K562 (cell line): ENCODE measurements around the gene NFIL3. TPM values are rescaled to one million over a fixed set of nuclear protein-coding genes. Genes with fewer than 3 reads are reported as not detected.
A peak's percentile ranks its signal among the peaks of the same experiment; 100 is the strongest.

Experiments
- ATF2 ChIP-seq: sonication (generic); formaldehyde crosslinking; IDR thresholded peaks from 2 replicates; pipeline ENCODE4 v1.8.1; 2022; ENCODE audit warnings: missing genetic modification reagents
- CBFA2T3 ChIP-seq: fragments of 450-650 bp; IDR thresholded peaks from 2 replicates; pipeline ENCODE4 v1.6.1; 2017
- CGGBP1 ChIP-seq: fragments of 250-450 bp; sonication (Bioruptor Pico); IDR thresholded peaks from 2 replicates; pipeline ENCODE4 v1.9.0; 2021; ENCODE audit warnings: mild to moderate bottlenecking
- FOXK2 ChIP-seq, 2 experiments: fragments of 450-650 bp; IDR thresholded peaks in 1 of 2; conservative IDR thresholded peaks in 1 of 2; 2 replicates each; pipeline ENCODE4 v1.6.1; 2016; ENCODE audit warnings: low read depth in 2 of 2, mild to moderate bottlenecking in 1 of 2
- FOXM1 ChIP-seq, 2 experiments: fragments of 450-650 bp in 1 of 2; sonication (generic) in 1 of 2; formaldehyde crosslinking in 1 of 2; IDR thresholded peaks; 2 replicates each; pipeline versions ENCODE4 v1.6.1 to v1.9.0; 2017 to 2022; ENCODE audit warnings: low read depth in 2 of 2, mild to moderate bottlenecking in 2 of 2, missing genetic modification reagents in 1 of 2, moderate library complexity in 1 of 2
- GTF2E2 ChIP-seq: fragments of 200-800 bp; sonication (Bioruptor generic); IDR thresholded peaks from 2 replicates; pipeline ENCODE4 v1.6.1; 2016; ENCODE audit warnings: missing genetic modification characterization, missing compliant biosample characterization
- HLTF ChIP-seq: fragments of 450-650 bp; IDR thresholded peaks from 2 replicates; pipeline ENCODE4 v1.6.1; 2016
- JUND ChIP-seq, 2 experiments: IDR thresholded peaks; 2 replicates in 1 of 2; 3 replicates in 1 of 2; pipeline ENCODE4 v1.6.1; 2011; ENCODE audit warnings: borderline replicate concordance in 2 of 2, low read depth in 2 of 2, low read length in 2 of 2, improper control_type of control experiment in 1 of 2, missing biosample characterization in 1 of 2, missing genetic modification characterization in 1 of 2, missing genetic modification reagents in 1 of 2
- KAT7 ChIP-seq: sonication (generic); formaldehyde crosslinking; IDR thresholded peaks from 2 replicates; pipeline ENCODE4 v1.8.0; 2022; ENCODE audit warnings: missing genetic modification reagents, mild to moderate bottlenecking, borderline replicate concordance
- MED1 ChIP-seq: sonication (generic); formaldehyde crosslinking; IDR thresholded peaks from 2 replicates; pipeline ENCODE4 v1.8.1; 2023; ENCODE audit warnings: missing genetic modification reagents, borderline replicate concordance
- MEF2D ChIP-seq: conservative IDR thresholded peaks from 2 replicates; pipeline ENCODE4 v1.6.1; 2016; ENCODE audit warnings: low read depth, missing genetic modification characterization, missing compliant biosample characterization
- MEIS2 ChIP-seq: fragments of 450-650 bp; IDR thresholded peaks from 2 replicates; pipeline ENCODE4 v1.6.1; 2014; ENCODE audit warnings: mild to moderate bottlenecking; ENCODE audit not compliant: partially characterized antibody
- NCOA4 ChIP-seq: fragments of 450-650 bp; IDR thresholded peaks from 2 replicates; pipeline ENCODE4 v1.6.1; 2018; ENCODE audit warnings: mild to moderate bottlenecking; ENCODE audit not compliant: partially characterized antibody
- PRDM10 ChIP-seq: fragments of 450-650 bp; IDR thresholded peaks from 2 replicates; pipeline ENCODE4 v1.6.1; 2018; ENCODE audit not compliant: partially characterized antibody
- RBM39 ChIP-seq: fragments of 200-400 bp; formaldehyde crosslinking; optimal IDR thresholded peaks from 2 replicates; pipeline ENCODE3; 2018; ENCODE audit warnings: low read depth, low read length
- SPI1 ChIP-seq: IDR thresholded peaks from 2 replicates; pipeline ENCODE4 v1.6.1; 2011; ENCODE audit warnings: low read depth, low read length, control low read depth, borderline replicate concordance
- STAT5A ChIP-seq: IDR thresholded peaks from 2 replicates; pipeline ENCODE4 v1.6.1; 2012; ENCODE audit warnings: low read length, inconsistent platforms, borderline replicate concordance
- ZNF133 ChIP-seq: fragments of 250-450 bp; sonication (Bioruptor Pico); IDR thresholded peaks from 2 replicates; pipeline ENCODE4 v1.4.0; 2020; ENCODE audit warnings: mild to moderate bottlenecking
- ZNF668 ChIP-seq: fragments of 250-450 bp; sonication (Bioruptor Pico); IDR thresholded peaks from 2 replicates; pipeline ENCODE4 v1.8.0; 2022; ENCODE audit warnings: mild to moderate bottlenecking, inconsistent platforms
- polyA plus RNA-seq, 8 experiments: library from polyadenylated mRNA; depleted of rRNA in 4 of 8; stranded (reverse) in 5 of 8; unstranded in 3 of 8; fragments of >200 nt; fragmentation: Nextera tagmentation in 2 of 8; fragmentation: Illumina TruSeq in 1 of 8; extraction: Ambion mirVana in 2 of 8; extraction: Trizol in 1 of 8; gene quantifications; 2 replicates each; pipeline versions ENCODE4 v1.2.1 to v1.2.3, GENCODE V29; 2011 to 2014; ENCODE audit warnings: inconsistent platforms in 1 of 8, missing spikeins in 1 of 8
- total RNA-seq, 7 experiments: library from RNA; depleted of rRNA in 6 of 7; stranded (reverse); fragments of >200 nt in 6 of 7; fragmentation: Illumina TruSeq in 2 of 7; extraction: Trizol in 2 of 7; gene quantifications; 2 replicates each; pipeline versions ENCODE4 v1.2.1 to v1.2.3, GENCODE V29; 2011 to 2021; ENCODE audit warnings: low replicate concordance in 1 of 7

Gene NFIL3
- total and polyA plus RNA-seq, 9 of the 15 experiments (the other 6 are each of a cell fraction or from before 2014, with no cell fraction given), result 3.2 to 16.1 (median 9.3) TPM

GRCh38 chr9:91421971-91422757 lies 1.5 kb downstream of the NFIL3 start (continued):
- TF ChIP-seq PRDM10 (peak; percentile 70), FOXK2 (conservative IDR thresholded peaks at IDR 0.05 in 1 of 2, IDR thresholded peaks at IDR 0.05 in 1 of 2; ENCODE audit: low read depth in 2 of 2) (0 out of 4 replicates have a peak, but pooled peaks of 1 of the 2 experiments have one; percentile 12), JUND (IDR thresholded peaks at IDR 0.05; ENCODE audit: borderline replicate concordance, low read depth, low read length) (no peak), JUND (tag; IDR thresholded peaks at IDR 0.05; ENCODE audit: borderline replicate concordance, low read depth, low read length) (no peak), GTF2E2 (no peak), NCOA4 (no peak), MEIS2 (peak; percentile 60), SPI1 (no peak), HLTF (no peak), FOXM1 (IDR thresholded peaks at IDR 0.05; ENCODE audit: low read depth) (no peak), FOXM1 (CRISPR knock-in tag; IDR thresholded peaks at IDR 0.05; ENCODE audit: low read depth) (no peak), CBFA2T3 (no peak), MEF2D (0 out of 2 replicates have a peak, but pooled peaks have one; percentile 42), ZNF668 (CRISPR knock-in tag) (no peak), ATF2 (CRISPR knock-in tag) (no peak), STAT5A (0 out of 2 replicates have a peak, but pooled peaks have one; percentile 26), RBM39 (no peak), CGGBP1 (CRISPR knock-in tag) (no peak), MED1 (CRISPR knock-in tag) (no peak), ZNF133 (CRISPR knock-in tag) (no peak), KAT7 (CRISPR knock-in tag) (0 out of 2 replicates have a peak, but pooled peaks have one; percentile 52)
